ENCODE results near the gene CHMP4A. TPM values are rescaled to one million over a fixed set of nuclear protein-coding genes. Genes with fewer than 3 reads are reported as not detected.
A peak's percentile ranks its signal among the peaks of the same experiment; 100 is the strongest.

CHMP4A gene
- polyA plus RNA-seq, 1 donor = 92.5 TPM

DNA sequence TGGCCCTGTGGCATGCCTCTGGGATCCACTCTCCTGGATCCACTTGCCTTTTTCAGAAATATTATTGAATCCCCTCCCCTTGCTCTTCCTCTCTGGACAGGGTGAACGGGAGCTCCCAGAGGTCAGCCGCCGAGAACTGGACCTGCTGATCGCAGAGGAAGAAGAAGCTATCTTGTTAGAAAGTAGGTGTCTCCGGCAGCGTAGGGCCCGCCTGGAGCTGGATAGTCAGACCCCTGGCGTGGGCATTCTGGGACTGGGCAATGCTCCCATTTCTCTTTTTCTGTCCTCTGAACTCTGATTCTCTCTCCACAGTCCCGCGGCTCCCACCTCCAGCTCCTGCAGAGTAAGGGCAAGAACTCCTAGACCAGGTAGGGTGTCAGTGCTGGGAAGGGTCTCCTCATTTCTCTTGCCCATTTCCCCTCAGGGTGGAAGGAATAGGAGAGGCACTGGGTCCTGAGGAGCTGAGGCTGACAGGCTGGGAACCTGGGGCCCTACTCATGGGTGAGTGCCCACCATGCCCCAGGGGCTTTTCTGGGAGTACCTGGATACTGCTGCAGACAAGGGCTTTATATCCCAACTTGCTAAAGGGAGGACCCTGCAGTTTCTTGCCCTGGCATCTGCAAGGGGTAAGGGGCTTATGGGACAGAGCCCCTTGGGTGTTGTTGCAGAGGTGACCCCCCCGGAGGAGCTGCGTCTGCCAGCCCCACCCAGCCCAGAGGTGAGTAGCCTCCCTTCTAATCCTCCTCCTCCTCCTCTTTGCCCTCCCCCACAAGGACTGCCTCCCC, 36.1 kb downstream of the CHMP4A start:
- no peak for DNase-seq
- Histone ChIP-seq H3K27me3 (ENCODE audit: control insufficient read depth, insufficient read depth, low read length) (no peaks in the 10 kb centered on the region), H3K9me3 (ENCODE audit: control insufficient read depth, low read depth, low read length) (no peaks in the 10 kb centered on the region), H3K4me3 (ENCODE audit: low read length) (no peak overlapping the region), H3K36me3 (ENCODE audit: control insufficient read depth, insufficient read depth, low read length) (peaks cover 78% of the 10 kb centered on the region), H3K27ac (ENCODE audit: low read length) (no peak overlapping the region), H3K4me1 (ENCODE audit: control insufficient read depth, insufficient read depth, low read length) (peaks cover 60% of the 10 kb centered on the region)
- WGBS (ENCODE audit: insufficient coverage, low lambda C conversion rate) = no CpG with 5 or more reads among the region's 12 CpGs

DNA sequence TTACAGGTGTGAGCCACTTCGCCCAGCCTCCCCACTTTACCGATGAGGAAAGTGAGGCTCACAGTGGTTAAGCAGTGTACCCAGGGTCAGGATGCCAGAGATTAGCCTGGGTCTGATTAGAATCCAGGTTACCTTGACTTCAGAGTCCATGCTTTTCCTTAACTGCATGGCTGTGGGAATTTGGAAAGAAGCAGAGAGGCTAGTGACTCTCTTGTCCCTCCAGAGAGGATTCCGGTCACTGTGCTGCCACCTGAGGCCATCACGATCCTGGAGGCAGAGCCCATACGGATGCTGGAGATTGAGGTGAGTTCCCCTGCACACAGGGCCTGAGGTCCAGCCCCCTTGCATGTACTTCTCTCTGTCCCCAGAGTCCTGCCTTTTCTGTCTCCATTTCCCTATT, 36.7 kb downstream of the CHMP4A start:
- no peaks in the 10 kb centered on the region for H3K9me3 ChIP-seq (ENCODE audit: control insufficient read depth, low read depth, low read length)
- H3K27ac ChIP-seq (ENCODE audit: low read length) = no peak overlapping the region
- H3K4me3 ChIP-seq (ENCODE audit: low read length) = no peak overlapping the region
- no peak for DNase-seq
- no peaks in the 10 kb centered on the region for H3K27me3 ChIP-seq (ENCODE audit: control insufficient read depth, insufficient read depth, low read length)
- WGBS (ENCODE audit: insufficient coverage, low lambda C conversion rate) = no CpG with 5 or more reads among the region's 5 CpGs
- H3K4me1 ChIP-seq (ENCODE audit: control insufficient read depth, insufficient read depth, low read length) = peaks cover 57% of the 10 kb centered on the region
- H3K36me3 ChIP-seq (ENCODE audit: control insufficient read depth, insufficient read depth, low read length) = peaks cover 72% of the 10 kb centered on the region

DNA sequence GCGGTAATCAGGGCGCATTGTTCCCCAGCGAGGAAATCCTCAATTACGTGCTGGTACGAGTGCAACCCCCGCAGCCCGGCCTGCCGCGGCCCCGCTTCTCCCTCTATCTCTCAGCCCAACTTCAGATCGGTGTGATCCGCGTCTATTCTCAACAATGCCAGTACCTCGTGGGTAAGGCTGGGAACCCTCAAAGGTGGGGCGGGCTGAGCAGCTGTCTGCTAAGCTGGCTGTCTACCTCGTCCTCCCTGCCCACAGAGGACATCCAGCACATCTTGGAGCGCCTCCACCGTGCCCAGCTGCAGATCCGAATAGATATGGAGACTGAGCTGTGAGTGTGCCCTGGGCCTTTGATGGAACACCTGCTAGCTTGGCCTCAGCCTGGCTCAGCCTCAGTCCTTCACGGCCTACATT, 40.4 kb downstream of the CHMP4A start:
- Histone ChIP-seq H3K4me3 (ENCODE audit: low read length) (peak overlapping the region; percentile 74), H3K9me3 (ENCODE audit: control insufficient read depth, low read depth, low read length) (no peaks in the 10 kb centered on the region), H3K4me1 (ENCODE audit: control insufficient read depth, insufficient read depth, low read length) (peaks cover 24% of the 10 kb centered on the region), H3K27me3 (ENCODE audit: control insufficient read depth, insufficient read depth, low read length) (no peaks in the 10 kb centered on the region), H3K27ac (ENCODE audit: low read length) (peak overlapping the region; percentile 82), H3K36me3 (ENCODE audit: control insufficient read depth, insufficient read depth, low read length) (peaks cover 42% of the 10 kb centered on the region)
- WGBS (ENCODE audit: insufficient coverage, low lambda C conversion rate) = no CpG with 5 or more reads among the region's 20 CpGs
- DNase-seq = no peak

DNA sequence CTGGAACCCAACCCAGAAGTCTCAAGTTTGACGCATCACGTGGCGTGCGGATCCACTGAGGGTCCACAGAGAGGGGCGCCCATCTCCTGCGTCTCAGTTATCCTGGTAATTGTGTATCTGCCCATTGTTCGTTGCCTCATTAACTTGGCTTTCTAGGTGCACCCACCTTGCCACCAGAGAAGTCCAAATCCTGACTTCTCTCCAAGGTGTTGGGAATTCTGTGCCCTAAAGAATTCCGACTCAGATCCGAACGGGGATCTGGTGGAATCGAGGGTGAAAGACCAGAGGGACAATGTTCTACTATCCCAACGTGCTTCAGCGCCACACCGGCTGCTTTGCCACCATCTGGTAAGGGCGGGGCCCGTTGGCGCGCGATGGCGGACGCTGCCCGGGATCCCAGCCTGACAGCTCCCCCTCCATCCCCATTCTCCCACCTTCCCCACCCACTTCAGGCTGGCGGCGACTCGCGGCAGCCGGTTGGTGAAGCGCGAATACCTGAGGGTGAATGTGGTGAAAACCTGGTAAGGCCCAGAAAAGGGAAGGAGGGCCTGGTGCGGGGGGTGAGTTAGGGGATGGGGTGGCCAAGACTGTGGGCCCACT, 40.9 kb downstream of the CHMP4A start:
- Histone ChIP-seq H3K36me3 (ENCODE audit: control insufficient read depth, insufficient read depth, low read length) (peaks cover 41% of the 10 kb centered on the region), H3K4me1 (ENCODE audit: control insufficient read depth, insufficient read depth, low read length) (peaks cover 18% of the 10 kb centered on the region), H3K4me3 (ENCODE audit: low read length) (peak overlapping the region; percentile 74), H3K27ac (ENCODE audit: low read length) (peak overlapping the region; percentile 82), H3K9me3 (ENCODE audit: control insufficient read depth, low read depth, low read length) (no peaks in the 10 kb centered on the region), H3K27me3 (ENCODE audit: control insufficient read depth, insufficient read depth, low read length) (no peaks in the 10 kb centered on the region)
- no CpG with 5 or more reads among the region's 30 CpGs for WGBS (ENCODE audit: insufficient coverage, low lambda C conversion rate)
- DNase-seq = peak in 1 of 2 donors; percentile 40

DNA sequence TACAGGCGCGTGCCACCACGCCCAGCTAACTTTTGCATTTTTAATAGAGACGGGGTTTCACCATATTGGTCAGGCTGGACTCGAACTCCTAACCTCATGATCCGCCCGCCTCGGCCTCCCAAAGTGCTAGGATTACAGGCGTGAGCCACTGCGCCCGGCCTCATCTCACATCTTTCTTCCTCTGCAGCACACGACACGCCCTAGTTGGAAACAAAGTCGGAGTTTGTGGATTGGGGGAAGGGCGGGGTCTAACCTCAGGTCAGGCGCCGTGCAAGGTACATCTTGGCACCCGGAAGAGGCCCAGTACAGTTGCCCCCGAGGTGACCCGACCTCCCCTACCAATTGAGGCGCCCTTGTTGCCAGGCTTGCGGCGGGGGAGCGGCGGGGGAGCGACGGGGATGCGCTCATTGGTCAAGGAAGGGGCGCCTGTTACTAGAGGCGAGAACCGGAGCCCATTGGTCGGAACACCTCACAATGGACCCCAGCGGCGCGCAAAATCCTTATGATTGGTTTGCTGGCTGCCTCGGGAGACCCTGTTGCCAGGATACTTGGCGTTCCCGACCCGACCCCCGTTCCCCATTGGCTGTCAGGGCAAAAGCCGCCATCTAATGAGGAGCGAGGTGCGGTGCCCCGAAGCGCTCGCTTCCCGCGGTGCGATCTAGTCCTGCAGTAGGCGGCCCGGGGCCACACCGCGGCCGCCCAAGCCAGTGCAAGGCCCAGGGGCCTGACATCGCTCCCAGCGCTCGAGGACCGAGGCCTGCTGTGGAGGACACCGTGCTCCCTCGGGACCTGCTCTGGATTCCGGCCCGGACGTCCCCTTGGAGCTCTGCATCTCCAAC, 41.6 kb downstream of the CHMP4A start, which contains the start of gene REC8:
Gene REC8, plus strand, starts transcription at position 659 of the 839 bp plus-strand sequence. CDS start 473 bp downstream, outside the sequence.
- Histone ChIP-seq H3K27ac (ENCODE audit: low read length) (peak within 1 kb of the TSS; percentile 82), H3K27me3 (ENCODE audit: control insufficient read depth, insufficient read depth, low read length) (no peaks in the 10 kb centered on the region), H3K4me3 (ENCODE audit: low read length) (peak within 1 kb of the TSS; percentile 74), H3K36me3 (ENCODE audit: control insufficient read depth, insufficient read depth, low read length) (peaks cover 37% of the 10 kb centered on the region), H3K4me1 (ENCODE audit: control insufficient read depth, insufficient read depth, low read length) (peaks cover 13% of the 10 kb centered on the region), H3K9me3 (ENCODE audit: control insufficient read depth, low read depth, low read length) (no peaks in the 10 kb centered on the region)
- no CpG with 5 or more reads among the region's 63 CpGs for WGBS (ENCODE audit: insufficient coverage, low lambda C conversion rate)
- DNase-seq = peak; percentile 98 to 99

DNA sequence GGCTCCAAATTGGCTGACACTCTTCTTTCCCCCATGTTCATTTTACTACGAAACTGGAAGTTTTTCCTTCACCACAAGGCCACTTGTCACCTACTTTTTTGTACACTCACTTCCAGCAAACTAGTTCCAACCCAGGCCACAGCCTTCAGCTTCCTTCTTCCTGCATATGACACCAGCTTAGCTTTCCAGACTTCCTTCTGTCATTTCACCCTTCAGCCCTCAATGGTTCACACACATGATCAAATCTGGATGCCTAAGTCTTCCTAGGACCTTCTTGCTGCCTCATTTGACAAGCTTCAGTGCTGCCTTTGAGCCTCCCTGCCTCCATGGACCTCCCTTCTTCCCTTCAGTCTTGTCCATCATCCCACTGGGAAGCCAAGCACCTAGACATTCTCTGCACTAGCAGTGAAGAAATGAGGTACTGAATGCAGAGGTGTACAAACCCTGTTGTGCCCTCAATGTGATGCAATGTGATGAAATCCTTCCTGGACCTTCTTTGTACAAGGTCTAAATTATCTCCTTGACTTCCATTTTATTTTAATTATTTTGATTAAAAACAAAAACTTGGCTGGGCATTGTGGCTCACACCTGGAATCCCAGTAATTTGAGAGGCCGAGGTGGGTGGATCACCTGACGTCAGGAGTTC, 45.7 kb downstream of the CHMP4A start:
- peaks cover 55% of the 10 kb centered on the region for H3K36me3 ChIP-seq (ENCODE audit: control insufficient read depth, insufficient read depth, low read length)
- DNase-seq = no peak
- 80% methylated on average over 1 of the region's 3 CpGs for WGBS (ENCODE audit: insufficient coverage, low lambda C conversion rate)
- H3K9me3 ChIP-seq (ENCODE audit: control insufficient read depth, low read depth, low read length) = no peaks in the 10 kb centered on the region
- H3K27ac ChIP-seq (ENCODE audit: low read length) = no peak overlapping the region
- H3K4me3 ChIP-seq (ENCODE audit: low read length) = no peak overlapping the region
- peaks cover 14% of the 10 kb centered on the region for H3K4me1 ChIP-seq (ENCODE audit: control insufficient read depth, insufficient read depth, low read length)
- H3K27me3 ChIP-seq (ENCODE audit: control insufficient read depth, insufficient read depth, low read length) = no peaks in the 10 kb centered on the region

DNA sequence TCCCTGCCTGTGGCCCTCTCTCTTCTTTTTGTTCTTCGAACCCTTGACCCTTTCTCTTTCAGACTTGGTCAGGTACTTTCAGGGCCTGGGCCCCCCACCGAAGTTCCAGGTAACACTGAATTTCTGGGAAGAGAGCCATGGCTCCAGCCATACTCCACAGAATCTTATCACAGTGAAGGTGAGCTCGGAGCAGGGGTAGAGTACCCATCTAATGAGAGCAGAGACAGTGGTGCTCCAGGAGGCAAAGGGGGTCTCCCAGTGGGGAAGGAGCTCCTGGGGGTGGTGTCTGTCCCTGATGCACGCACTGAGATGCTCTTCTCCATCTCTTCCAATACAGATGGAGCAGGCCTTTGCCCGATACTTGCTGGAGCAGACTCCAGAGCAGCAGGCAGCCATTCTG, 47.5 kb downstream of the CHMP4A start:
- 100% methylated on average over 1 of the region's 5 CpGs for WGBS (ENCODE audit: insufficient coverage, low lambda C conversion rate)
- Histone ChIP-seq H3K4me1 (ENCODE audit: control insufficient read depth, insufficient read depth, low read length) (peaks cover 19% of the 10 kb centered on the region), H3K36me3 (ENCODE audit: control insufficient read depth, insufficient read depth, low read length) (peaks cover 56% of the 10 kb centered on the region), H3K27me3 (ENCODE audit: control insufficient read depth, insufficient read depth, low read length) (no peaks in the 10 kb centered on the region), H3K9me3 (ENCODE audit: control insufficient read depth, low read depth, low read length) (no peaks in the 10 kb centered on the region), H3K27ac (ENCODE audit: low read length) (no peak overlapping the region), H3K4me3 (ENCODE audit: low read length) (no peak overlapping the region)
- no peak for DNase-seq

DNA sequence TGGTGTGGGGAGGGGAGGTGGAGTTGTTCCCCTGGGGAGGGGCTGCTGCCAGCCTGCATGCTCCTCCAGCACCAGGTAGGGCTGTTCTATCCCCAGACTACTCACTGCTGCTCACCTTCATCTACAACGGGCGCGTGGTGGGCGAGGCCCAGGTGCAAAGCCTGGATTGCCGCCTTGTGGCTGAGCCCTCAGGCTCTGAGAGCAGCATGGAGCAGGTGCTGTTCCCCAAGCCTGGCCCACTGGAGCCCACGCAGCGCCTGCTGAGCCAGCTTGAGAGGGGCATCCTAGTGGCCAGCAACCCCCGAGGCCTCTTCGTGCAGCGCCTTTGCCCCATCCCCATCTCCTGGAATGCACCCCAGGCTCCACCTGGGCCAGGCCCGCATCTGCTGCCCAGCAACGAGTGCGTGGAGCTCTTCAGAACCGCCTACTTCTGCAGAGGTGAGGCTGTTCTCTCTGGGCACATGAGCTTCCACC, 48.7 kb downstream of the CHMP4A start:
- H3K36me3 ChIP-seq (ENCODE audit: control insufficient read depth, insufficient read depth, low read length) = peaks cover 68% of the 10 kb centered on the region
- H3K4me3 ChIP-seq (ENCODE audit: low read length) = no peak overlapping the region
- H3K9me3 ChIP-seq (ENCODE audit: control insufficient read depth, low read depth, low read length) = no peaks in the 10 kb centered on the region
- DNase-seq = no peak
- H3K27me3 ChIP-seq (ENCODE audit: control insufficient read depth, insufficient read depth, low read length) = no peaks in the 10 kb centered on the region
- no CpG with 5 or more reads among the region's 14 CpGs for WGBS (ENCODE audit: insufficient coverage, low lambda C conversion rate)
- peaks cover 30% of the 10 kb centered on the region for H3K4me1 ChIP-seq (ENCODE audit: control insufficient read depth, insufficient read depth, low read length)
- no peak overlapping the region for H3K27ac ChIP-seq (ENCODE audit: low read length)

DNA sequence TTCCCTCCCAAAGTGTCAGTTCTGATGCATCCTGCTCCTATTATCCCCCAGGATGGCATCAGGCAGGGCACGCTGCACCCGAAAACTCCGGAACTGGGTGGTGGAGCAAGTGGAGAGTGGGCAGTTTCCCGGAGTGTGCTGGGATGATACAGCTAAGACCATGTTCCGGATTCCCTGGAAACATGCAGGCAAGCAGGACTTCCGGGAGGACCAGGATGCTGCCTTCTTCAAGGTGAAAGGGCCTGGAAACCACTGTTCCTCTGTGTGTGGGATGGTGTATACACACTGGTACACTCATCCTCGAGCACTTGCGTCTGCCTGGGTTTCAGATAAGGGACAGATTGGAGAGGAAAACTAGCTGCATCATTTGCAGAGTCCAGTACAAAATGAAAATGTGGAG, 51.2 kb downstream of the CHMP4A start:
- no CpG with 5 or more reads among the region's 8 CpGs for WGBS (ENCODE audit: insufficient coverage, low lambda C conversion rate)
- DNase-seq = no peak
- Histone ChIP-seq H3K27me3 (ENCODE audit: control insufficient read depth, insufficient read depth, low read length) (no peaks in the 10 kb centered on the region), H3K9me3 (ENCODE audit: control insufficient read depth, low read depth, low read length) (no peaks in the 10 kb centered on the region), H3K27ac (ENCODE audit: low read length) (peak overlapping the region; percentile 90), H3K36me3 (ENCODE audit: control insufficient read depth, insufficient read depth, low read length) (peaks cover 72% of the 10 kb centered on the region), H3K4me1 (ENCODE audit: control insufficient read depth, insufficient read depth, low read length) (peaks cover 30% of the 10 kb centered on the region), H3K4me3 (ENCODE audit: low read length) (peak overlapping the region; percentile 67)

Data from large intestine (tissue), 3 donors.